GM10847 (cell line): ENCODE data around the gene CDCA3.

Experiments used
- POLR2A ChIP-seq: IDR thresholded peaks from 2 replicates; pipeline ENCODE4 v1.6.1; 2011; ENCODE audit not compliant: insufficient read length; ENCODE audit errors: extremely low read depth

Gene CDCA3

DNA sequence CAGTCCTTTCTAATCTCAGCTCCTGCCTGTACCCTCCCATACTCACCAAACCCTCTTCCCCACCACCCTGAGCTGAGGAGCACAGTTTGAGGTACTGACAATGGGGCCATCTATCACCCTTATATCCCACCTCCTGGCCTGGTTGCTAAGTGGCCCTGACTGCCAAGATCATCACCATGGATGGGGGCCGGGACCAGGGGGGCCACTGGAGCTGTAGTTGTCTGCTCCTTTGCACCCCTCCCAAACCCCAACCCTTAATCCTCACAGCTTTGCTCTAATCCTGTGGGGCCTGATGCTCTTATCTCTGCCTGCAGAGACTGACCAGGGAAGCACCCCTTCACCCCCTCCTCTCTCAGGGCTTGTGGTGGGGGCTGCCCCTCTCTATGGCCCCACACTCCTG lies 10.8 kb downstream of the CDCA3 start:
- TF ChIP-seq POLR2A = no peak

- no peak for TF ChIP-seq POLR2A
Measured at GRCh38 chr12:6839482-6840201, 11.4 kb downstream of the CDCA3 start.

GRCh38 chr12:6838854-6839253 lies 12.2 kb downstream of the CDCA3 start:
- no peak for TF ChIP-seq POLR2A

DNA sequence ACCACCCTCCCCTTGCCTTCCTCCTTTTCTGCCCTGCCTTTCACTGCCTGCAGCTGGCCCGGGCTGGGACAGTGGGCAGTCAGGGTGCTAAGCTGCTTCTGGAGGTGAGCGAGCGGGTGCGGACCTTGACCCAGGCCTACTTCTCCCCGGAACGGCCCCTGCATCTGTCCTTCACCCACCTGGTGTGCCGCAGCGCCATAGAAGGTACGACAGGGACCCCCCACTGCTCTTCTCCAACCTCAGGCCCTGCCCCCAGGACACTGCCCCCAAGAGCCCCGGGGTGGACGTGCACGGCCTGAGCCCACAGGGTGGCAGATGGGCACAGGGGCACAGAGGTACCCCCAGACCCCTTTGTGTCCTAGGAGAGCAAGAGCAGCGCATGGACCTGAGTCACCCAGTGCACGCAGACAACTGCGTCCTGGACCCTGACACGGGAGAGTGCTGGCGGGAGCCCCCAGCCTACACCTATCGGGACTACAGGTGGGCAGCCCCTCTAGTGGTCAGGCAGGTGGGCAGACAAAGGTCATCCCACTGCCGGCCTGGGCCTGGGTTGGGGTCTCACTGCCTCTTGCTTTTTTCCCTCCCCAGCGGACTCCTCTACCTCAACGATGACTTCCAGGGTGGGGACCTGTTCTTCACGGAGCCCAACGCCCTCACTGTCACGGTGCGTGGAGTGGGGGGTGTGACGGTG lies 13.6 kb downstream of the CDCA3 start:
- TF ChIP-seq POLR2A = no peak

GRCh38 chr12:6836851-6837250 lies 14.2 kb downstream of the CDCA3 start:
- no peak for TF ChIP-seq POLR2A

GRCh38 chr12:6834873-6835272 lies 16.2 kb downstream of the CDCA3 start:
- no peak for TF ChIP-seq POLR2A

DNA sequence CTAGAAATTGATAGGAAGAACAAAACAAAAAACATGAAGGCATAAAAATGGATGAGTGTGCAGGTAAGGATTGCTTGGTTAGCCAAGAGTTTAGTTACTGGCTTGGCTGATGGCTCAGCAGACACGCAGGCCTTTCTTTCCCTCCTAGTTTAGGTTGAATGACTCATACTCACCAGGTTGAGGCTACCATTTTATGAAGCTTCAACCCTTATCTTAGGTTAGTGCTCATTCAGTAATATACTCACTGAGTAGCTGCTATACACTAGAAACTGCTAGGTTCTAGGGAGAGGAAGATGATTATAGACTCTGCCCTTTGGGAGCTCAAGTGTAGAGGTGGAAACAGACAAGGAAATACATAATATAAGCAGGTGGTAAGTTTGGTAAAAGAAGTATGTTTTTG lies 16.8 kb downstream of the CDCA3 start:
- TF ChIP-seq POLR2A = no peak

- no peak for TF ChIP-seq POLR2A
Measured at GRCh38 chr12:6833189-6833890, 17.7 kb downstream of the CDCA3 start.

DNA sequence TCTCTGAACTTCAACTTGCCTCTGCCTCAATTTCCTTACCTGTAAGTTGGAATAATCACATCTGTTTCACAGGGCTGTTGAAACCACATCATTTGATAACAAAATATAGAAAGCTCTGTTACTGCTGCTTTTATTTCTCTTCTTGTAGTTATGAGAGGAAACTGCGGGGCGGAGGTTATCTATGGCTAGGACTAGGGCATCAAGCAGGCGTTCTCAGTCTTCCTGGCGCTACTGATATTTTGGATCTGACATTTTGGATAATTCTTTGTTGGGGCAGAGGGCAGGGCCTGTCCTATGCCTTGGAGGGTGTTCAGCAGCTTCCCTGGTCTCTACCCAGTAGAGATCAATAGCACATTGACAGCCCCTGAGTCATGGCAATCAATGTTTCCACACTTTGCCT lies 19.0 kb downstream of the CDCA3 start:
- TF ChIP-seq POLR2A = no peak

DNA sequence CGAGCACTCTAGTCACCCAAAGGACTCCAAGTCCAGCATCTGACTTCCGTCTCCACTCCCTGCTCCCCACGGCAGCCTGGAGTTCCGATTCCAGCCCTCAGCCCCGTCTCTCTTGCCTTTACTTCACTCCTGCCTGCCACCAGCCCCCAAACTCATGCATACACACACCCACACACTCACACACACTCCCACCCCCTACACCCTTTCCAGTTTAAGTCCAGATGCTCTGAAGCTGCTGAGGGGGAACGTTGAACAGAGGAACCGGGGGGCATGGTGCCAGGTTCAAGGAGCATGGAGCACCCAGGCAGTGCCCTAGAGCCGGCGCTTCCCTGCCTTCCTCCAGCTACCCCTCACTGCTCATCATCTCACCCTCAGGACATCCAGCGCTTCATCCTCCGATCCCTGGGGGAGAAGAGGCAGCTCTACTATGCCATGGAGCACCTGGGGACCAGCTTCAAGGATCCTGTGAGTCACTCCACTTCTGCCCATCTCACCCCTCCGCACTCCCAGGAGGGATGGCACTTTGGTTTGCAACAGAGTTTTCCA lies 19.6 kb downstream of the CDCA3 start:
- no peak for TF ChIP-seq POLR2A

DNA sequence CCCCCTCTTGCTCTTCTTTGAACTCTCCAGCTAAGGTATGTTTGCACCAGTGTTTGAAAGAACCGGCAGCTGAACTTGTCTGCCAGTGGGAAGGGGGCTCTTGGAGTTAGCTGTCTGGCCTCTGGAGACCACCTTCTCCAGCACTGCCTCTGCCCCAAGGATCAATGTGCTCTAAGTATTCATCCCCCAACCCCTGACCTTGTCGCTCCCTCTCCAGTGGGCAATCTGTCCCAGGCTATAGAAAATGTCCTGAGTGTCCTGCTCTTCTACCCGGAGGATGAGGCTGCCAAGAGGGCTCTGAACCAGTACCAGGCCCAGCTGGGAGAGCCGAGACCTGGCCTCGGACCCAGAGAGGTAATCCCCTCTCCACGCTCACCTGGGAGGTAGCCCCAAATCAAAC lies 20.1 kb downstream of the CDCA3 start:
- no peak for TF ChIP-seq POLR2A

GRCh38 chr12:6830286-6830890 lies 20.7 kb downstream of the CDCA3 start:
- TF ChIP-seq POLR2A = no peak

- TF ChIP-seq POLR2A = no peak
Measured at GRCh38 chr12:6829536-6830220, 21.4 kb downstream of the CDCA3 start.

- TF ChIP-seq POLR2A = no peak
Measured at GRCh38 chr12:6828781-6829535, 22.1 kb downstream of the CDCA3 start.
